B cell (primary cell): Measurements from ENCODE around the gene SOHLH1.

Source experiments
- EZH2 ChIP-seq: IDR thresholded peaks from 2 replicates; pipeline ENCODE4 v1.6.1; 2012; ENCODE audit warnings: borderline replicate concordance, low read depth, mild to moderate bottlenecking, moderate library complexity, low read length; ENCODE audit not compliant: insufficient read depth, poor library complexity, severe bottlenecking
- TF ChIP-seq, protein P1 (sequence below): fragments of 200-600 bp; IDR thresholded peaks from one replicate; pipeline ENCODE4 v1.8.0; 2022; ENCODE audit warnings: antibody characterized with exemption, mild to moderate bottlenecking

GRCh38 chr9:135676891-135677290 is 22.4 kb downstream of the SOHLH1 start:
- TF ChIP-seq, protein P1, sequence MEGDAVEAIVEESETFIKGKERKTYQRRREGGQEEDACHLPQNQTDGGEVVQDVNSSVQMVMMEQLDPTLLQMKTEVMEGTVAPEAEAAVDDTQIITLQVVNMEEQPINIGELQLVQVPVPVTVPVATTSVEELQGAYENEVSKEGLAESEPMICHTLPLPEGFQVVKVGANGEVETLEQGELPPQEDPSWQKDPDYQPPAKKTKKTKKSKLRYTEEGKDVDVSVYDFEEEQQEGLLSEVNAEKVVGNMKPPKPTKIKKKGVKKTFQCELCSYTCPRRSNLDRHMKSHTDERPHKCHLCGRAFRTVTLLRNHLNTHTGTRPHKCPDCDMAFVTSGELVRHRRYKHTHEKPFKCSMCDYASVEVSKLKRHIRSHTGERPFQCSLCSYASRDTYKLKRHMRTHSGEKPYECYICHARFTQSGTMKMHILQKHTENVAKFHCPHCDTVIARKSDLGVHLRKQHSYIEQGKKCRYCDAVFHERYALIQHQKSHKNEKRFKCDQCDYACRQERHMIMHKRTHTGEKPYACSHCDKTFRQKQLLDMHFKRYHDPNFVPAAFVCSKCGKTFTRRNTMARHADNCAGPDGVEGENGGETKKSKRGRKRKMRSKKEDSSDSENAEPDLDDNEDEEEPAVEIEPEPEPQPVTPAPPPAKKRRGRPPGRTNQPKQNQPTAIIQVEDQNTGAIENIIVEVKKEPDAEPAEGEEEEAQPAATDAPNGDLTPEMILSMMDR, result no peak
- no peak for TF ChIP-seq EZH2
